CD4-positive, alpha-beta T cell treated with Interleukin-17A for 4 hours (primary cell): ENCODE results near the gene FHIT.
"Not testable (repeated sequence)": the region's sequence is repeated elsewhere in the genome, so short reads cannot be mapped to it uniquely, and the experiment has no call there.

ENCODE experiments used
- DNase-seq: peaks from one replicate; pipeline ENCODE4 v3.0.0-alpha.2; 2020; ENCODE audit warnings: mixed read lengths

The FHIT gene

GRCh38 chr3:61226166-61226686 is 25.0 kb downstream of the FHIT start:
- no peak for DNase-seq

- no peak for DNase-seq
These were observed 26.4 kb downstream of the FHIT start for GRCh38 chr3:61224823-61225222.

GRCh38 chr3:61223451-61223850 is 27.8 kb downstream of the FHIT start:
- no peak for DNase-seq

- no peak for DNase-seq
These were observed 28.8 kb downstream of the FHIT start for GRCh38 chr3:61222467-61222866.

GRCh38 chr3:61221759-61222362 is 29.4 kb downstream of the FHIT start:
- no peak for DNase-seq

- no peak for DNase-seq
These were observed 32.7 kb downstream of the FHIT start for GRCh38 chr3:61218504-61218903.

- DNase-seq, result not testable (repeated sequence)
These were observed 35.1 kb downstream of the FHIT start for GRCh38 chr3:61216171-61216570.

- DNase-seq, result no peak
These were observed 49.2 kb downstream of the FHIT start for GRCh38 chr3:61202086-61202485.

- DNase-seq, result no peak
These were observed 50.2 kb downstream of the FHIT start for GRCh38 chr3:61201071-61201470.

- DNase-seq, result no peak
These were observed 51.0 kb downstream of the FHIT start for GRCh38 chr3:61200270-61200669.

- DNase-seq, result no peak
These were observed 51.4 kb downstream of the FHIT start for GRCh38 chr3:61199843-61200242.

- no peak for DNase-seq
These were observed 56.2 kb downstream of the FHIT start for GRCh38 chr3:61194892-61195538.

GRCh38 chr3:61192222-61192621 is 59.0 kb downstream of the FHIT start:
- no peak for DNase-seq

- not testable (repeated sequence) for DNase-seq
These were observed 61.0 kb downstream of the FHIT start for GRCh38 chr3:61190205-61190604.

GRCh38 chr3:61186030-61186429 is 65.2 kb downstream of the FHIT start:
- DNase-seq, result no peak

- DNase-seq, result no peak
These were observed 66.3 kb downstream of the FHIT start for GRCh38 chr3:61184956-61185355.

- no peak for DNase-seq
These were observed 68.6 kb downstream of the FHIT start for GRCh38 chr3:61182662-61183061.

GRCh38 chr3:61181874-61182273 is 69.4 kb downstream of the FHIT start:
- DNase-seq, result no peak

GRCh38 chr3:61180206-61180605 is 71.0 kb downstream of the FHIT start:
- DNase-seq, result no peak

GRCh38 chr3:61178167-61178566 is 73.1 kb downstream of the FHIT start:
- DNase-seq, result no peak

GRCh38 chr3:61177450-61177849 is 73.8 kb downstream of the FHIT start:
- DNase-seq, result no peak

- no peak for DNase-seq
These were observed 77.6 kb downstream of the FHIT start for GRCh38 chr3:61173676-61174075.

GRCh38 chr3:61172684-61173083 is 78.6 kb downstream of the FHIT start:
- no peak for DNase-seq

- no peak for DNase-seq
These were observed 79.0 kb downstream of the FHIT start for GRCh38 chr3:61172203-61172602.
